Activated gamma-delta T cell (primary cell): ENCODE data around the gene MMP21.

Experiments used
- DNase-seq: peaks from one replicate; lab custom pipeline; 2025; lab: John Stamatoyannopoulos, UW
- total RNA-seq, 2 donors: gene quantifications; one replicate each; lab custom pipeline; 2026; lab: John Stamatoyannopoulos, UW

The MMP21 gene
- 0.31 to 0.70 reads per million in 2 donors for total RNA-seq

GRCh38 chr10:125775491-125776106 lies at the start of gene MMP21:
MMP21 (minus strand) TSS chr10:125775821; CDS start chr10:125775821, 0 bp downstream.
- DNase-seq, result no peak

- no peak for DNase-seq
Observed at GRCh38 chr10:125824736-125825135, 49.1 kb upstream of the MMP21 start.

- DNase-seq, result no peak
Observed at GRCh38 chr10:125823663-125824251, 48.1 kb upstream of the MMP21 start.

- peak; percentile 79 for DNase-seq
Observed at GRCh38 chr10:125822878-125823662, 47.4 kb upstream of the MMP21 start, which contains the start of the genes BCCIP and UROS. BCCIP (plus strand) TSS chr10:125823546; CDS start chr10:125823558, 12 bp downstream. UROS (minus strand) TSS chr10:125823258; CDS start chr10:125816499, 6,759 bp downstream.

- no peak for DNase-seq
Observed at GRCh38 chr10:125820701-125821100, 45.1 kb upstream of the MMP21 start.

GRCh38 chr10:125817337-125817946 lies 41.8 kb upstream of the MMP21 start:
- DNase-seq, result no peak

- no peak for DNase-seq
Observed at GRCh38 chr10:125816548-125816947, 40.9 kb upstream of the MMP21 start.

- DNase-seq, result no peak
Observed at GRCh38 chr10:125815764-125816163, 40.1 kb upstream of the MMP21 start.

- DNase-seq, result no peak
Observed at GRCh38 chr10:125812128-125812750, 36.6 kb upstream of the MMP21 start.

GRCh38 chr10:125811251-125811650 lies 35.6 kb upstream of the MMP21 start:
- no peak for DNase-seq

- no peak for DNase-seq
Observed at GRCh38 chr10:125808047-125808446, 32.4 kb upstream of the MMP21 start.

- no peak for DNase-seq
Observed at GRCh38 chr10:125802739-125803138, 27.1 kb upstream of the MMP21 start.

GRCh38 chr10:125802131-125802530 lies 26.5 kb upstream of the MMP21 start:
- DNase-seq, result no peak

- no peak for DNase-seq
Observed at GRCh38 chr10:125801574-125801973, 26.0 kb upstream of the MMP21 start.

GRCh38 chr10:125799451-125800182 lies 24.0 kb upstream of the MMP21 start:
- no peak for DNase-seq

- DNase-seq, result no peak
Observed at GRCh38 chr10:125797994-125798662, 22.5 kb upstream of the MMP21 start.

GRCh38 chr10:125797424-125797823 lies 21.8 kb upstream of the MMP21 start:
- DNase-seq, result no peak

GRCh38 chr10:125795637-125796190 lies 20.1 kb upstream of the MMP21 start:
- no peak for DNase-seq

- DNase-seq, result no peak
Observed at GRCh38 chr10:125795128-125795527, 19.5 kb upstream of the MMP21 start.
